ENCODE measurements around the gene DHX9. TPM values are rescaled to one million over a fixed set of nuclear protein-coding genes. Genes with fewer than 3 reads are reported as not detected.
"Not testable (repeated sequence)": the region's sequence is repeated elsewhere in the genome, so short reads cannot be mapped to it uniquely, and the experiment has no call there.

DHX9 gene
- total RNA-seq, 4 donors from 2014 or later, result 37.7 to 58.8 (median 48.4) TPM

- H3K9me3 ChIP-seq, result no peaks in the 10 kb centered on the region
- H3K27me3 ChIP-seq, result no peaks in the 10 kb centered on the region
- TF ChIP-seq POLR2A (IDR thresholded peaks at IDR 0.05) (no peak), CTCF (IDR thresholded peaks at IDR 0.05 in 4 of 5, conservative IDR thresholded peaks at IDR 0.05 in 1 of 5) (no peak)
- in situ Hi-C loops (cut with MboI; ENCODE audit: low sequenced_read_pairs in 4 of 4), result no loop called here
- H3K4me3 ChIP-seq, result no peak overlapping the region
- DNase-seq, result no peak
- H3K27ac ChIP-seq, result no peak overlapping the region
- no peak for ATAC-seq
- H3K4me1 ChIP-seq, result no peaks in the 10 kb centered on the region
- peaks cover 0 to 29% of the 10 kb centered on the region in 2 donors for H3K36me3 ChIP-seq
- intact Hi-C loops (cut with DNase I; ENCODE audit: low total_unique reads), result no loop called here
Measured at GRCh38 chr1:182890927-182891610, 51.9 kb downstream of the DHX9 start.

- in situ Hi-C loops (cut with MboI; ENCODE audit: low sequenced_read_pairs in 4 of 4) (no loop called here), intact Hi-C loops (cut with DNase I; ENCODE audit: low total_unique reads) (no loop called here)
- Histone ChIP-seq H3K27me3 (no peaks in the 10 kb centered on the region), H3K9me3 (no peaks in the 10 kb centered on the region), H3K36me3 (no peaks in the 10 kb centered on the region), H3K4me3 (no peak overlapping the region), H3K27ac (no peak overlapping the region), H3K4me1 (no peaks in the 10 kb centered on the region)
- no peak for DNase-seq
- ATAC-seq, result no peak
- TF ChIP-seq CTCF (IDR thresholded peaks at IDR 0.05 in 4 of 5, conservative IDR thresholded peaks at IDR 0.05 in 1 of 5) (no peak), POLR2A (IDR thresholded peaks at IDR 0.05) (no peak)
Measured at GRCh38 chr1:182897696-182898095, 58.5 kb downstream of the DHX9 start.

- intact Hi-C loops (cut with DNase I; ENCODE audit: low total_unique reads); H3K27me3 ChIP-seq; in situ Hi-C loops (cut with MboI; ENCODE audit: low sequenced_read_pairs in 4 of 4); ATAC-seq; H3K4me1 ChIP-seq; H3K36me3 ChIP-seq; H3K27ac ChIP-seq; H3K9me3 ChIP-seq; H3K4me3 ChIP-seq; DNase-seq: not testable (repeated sequence)
Measured at GRCh38 chr1:182901946-182902345, 62.8 kb downstream of the DHX9 start.

- Histone ChIP-seq H3K4me1 (no peaks in the 10 kb centered on the region), H3K4me3 (no peak overlapping the region), H3K36me3 (no peaks in the 10 kb centered on the region), H3K9me3 (no peaks in the 10 kb centered on the region), H3K27ac (no peak overlapping the region), H3K27me3 (peaks cover 0 to 5% (median 0%) of the 10 kb centered on the region in 3 donors)
- in situ Hi-C loops (cut with MboI; ENCODE audit: low sequenced_read_pairs in 4 of 4) (no loop called here), intact Hi-C loops (cut with DNase I; ENCODE audit: low total_unique reads) (no loop called here)
- TF ChIP-seq POLR2A (IDR thresholded peaks at IDR 0.05), result no peak
- TF ChIP-seq CTCF (IDR thresholded peaks at IDR 0.05 in 4 of 5, conservative IDR thresholded peaks at IDR 0.05 in 1 of 5), result no peak
- DNase-seq (no peak), ATAC-seq (no peak)
Measured at GRCh38 chr1:182905321-182905720, 66.2 kb downstream of the DHX9 start.

GRCh38 chr1:182909578-182909977, 70.4 kb downstream of the DHX9 start:
- DNase-seq (no peak), ATAC-seq (no peak)
- H3K36me3 ChIP-seq, result no peaks in the 10 kb centered on the region
- intact Hi-C loops (cut with DNase I; ENCODE audit: low total_unique reads) (no loop called here), in situ Hi-C loops (cut with MboI; ENCODE audit: low sequenced_read_pairs in 4 of 4) (no loop called here)
- no peaks in the 10 kb centered on the region for H3K9me3 ChIP-seq
- H3K4me1 ChIP-seq, result no peaks in the 10 kb centered on the region
- H3K27ac ChIP-seq, result no peak overlapping the region
- no peak overlapping the region for H3K4me3 ChIP-seq
- peaks cover 0 to 5% (median 0%) of the 10 kb centered on the region in 3 donors for H3K27me3 ChIP-seq
- TF ChIP-seq POLR2A (IDR thresholded peaks at IDR 0.05) (no peak), CTCF (IDR thresholded peaks at IDR 0.05 in 4 of 5, conservative IDR thresholded peaks at IDR 0.05 in 1 of 5) (no peak)

Data from gastrocnemius medialis (tissue), 4 donors.